GM10266 (cell line): ENCODE results near the gene OVCH1.
"Not testable (repeated sequence)": the region's sequence is repeated elsewhere in the genome, so short reads cannot be mapped to it uniquely, and the experiment has no call there.

ENCODE experiments used
- DNase-seq: peaks from one replicate; pipeline ENCODE4 v3.0.0; 2012; ENCODE audit errors: extremely low spot score
- TF ChIP-seq, protein P1 (sequence below): IDR thresholded peaks from 2 replicates; pipeline ENCODE4 v1.5.1; 2012; ENCODE audit warnings: mild to moderate bottlenecking, low read depth; ENCODE audit not compliant: control insufficient read depth, insufficient read depth; ENCODE audit errors: missing control alignments

Gene OVCH1

DNA sequence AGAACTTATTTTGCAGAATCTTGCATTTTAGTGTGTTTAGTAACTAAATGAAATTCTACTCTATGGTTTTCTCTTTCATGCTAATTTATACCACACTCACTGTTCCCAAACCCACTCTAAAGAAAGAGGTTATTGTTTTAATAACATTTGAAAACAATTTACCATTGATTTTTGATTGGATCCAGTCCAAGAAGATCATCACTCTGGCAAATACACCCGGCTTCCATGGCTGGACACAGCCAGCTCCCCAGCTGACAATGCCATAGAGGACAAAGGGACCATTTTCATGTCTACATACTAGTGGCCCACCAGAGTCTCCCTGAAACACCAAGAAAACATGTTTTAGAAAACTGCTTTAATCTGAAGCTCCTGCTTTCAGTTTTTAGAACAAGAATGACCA lies 42.4 kb downstream of the OVCH1 start:
- no peak for DNase-seq
- TF ChIP-seq, protein P1, sequence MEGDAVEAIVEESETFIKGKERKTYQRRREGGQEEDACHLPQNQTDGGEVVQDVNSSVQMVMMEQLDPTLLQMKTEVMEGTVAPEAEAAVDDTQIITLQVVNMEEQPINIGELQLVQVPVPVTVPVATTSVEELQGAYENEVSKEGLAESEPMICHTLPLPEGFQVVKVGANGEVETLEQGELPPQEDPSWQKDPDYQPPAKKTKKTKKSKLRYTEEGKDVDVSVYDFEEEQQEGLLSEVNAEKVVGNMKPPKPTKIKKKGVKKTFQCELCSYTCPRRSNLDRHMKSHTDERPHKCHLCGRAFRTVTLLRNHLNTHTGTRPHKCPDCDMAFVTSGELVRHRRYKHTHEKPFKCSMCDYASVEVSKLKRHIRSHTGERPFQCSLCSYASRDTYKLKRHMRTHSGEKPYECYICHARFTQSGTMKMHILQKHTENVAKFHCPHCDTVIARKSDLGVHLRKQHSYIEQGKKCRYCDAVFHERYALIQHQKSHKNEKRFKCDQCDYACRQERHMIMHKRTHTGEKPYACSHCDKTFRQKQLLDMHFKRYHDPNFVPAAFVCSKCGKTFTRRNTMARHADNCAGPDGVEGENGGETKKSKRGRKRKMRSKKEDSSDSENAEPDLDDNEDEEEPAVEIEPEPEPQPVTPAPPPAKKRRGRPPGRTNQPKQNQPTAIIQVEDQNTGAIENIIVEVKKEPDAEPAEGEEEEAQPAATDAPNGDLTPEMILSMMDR = no peak

DNA sequence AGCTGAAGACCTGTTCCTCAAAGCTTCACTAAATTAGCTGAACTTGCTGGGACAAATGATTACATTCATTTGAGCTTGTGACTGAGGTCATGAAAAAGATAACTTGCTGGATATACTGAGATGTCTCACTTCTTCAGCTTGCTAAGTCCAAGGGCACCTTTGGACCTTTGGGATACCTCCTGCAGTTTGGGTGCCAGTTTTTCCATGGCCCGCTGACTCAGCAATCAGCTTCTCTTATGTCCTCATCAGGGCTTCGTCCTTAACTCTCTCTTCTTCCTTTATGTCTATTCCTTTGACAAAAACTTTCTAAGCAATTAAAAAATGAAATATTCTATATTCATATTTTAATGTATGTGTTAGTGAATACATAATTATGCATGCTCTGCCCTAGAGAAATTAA lies 45.6 kb downstream of the OVCH1 start:
- TF ChIP-seq, protein P1 = no peak
- no peak for DNase-seq

- TF ChIP-seq, protein P1 = no peak
- DNase-seq = no peak
Measured at GRCh38 chr12:29448157-29448556, 49.3 kb downstream of the OVCH1 start.

DNA sequence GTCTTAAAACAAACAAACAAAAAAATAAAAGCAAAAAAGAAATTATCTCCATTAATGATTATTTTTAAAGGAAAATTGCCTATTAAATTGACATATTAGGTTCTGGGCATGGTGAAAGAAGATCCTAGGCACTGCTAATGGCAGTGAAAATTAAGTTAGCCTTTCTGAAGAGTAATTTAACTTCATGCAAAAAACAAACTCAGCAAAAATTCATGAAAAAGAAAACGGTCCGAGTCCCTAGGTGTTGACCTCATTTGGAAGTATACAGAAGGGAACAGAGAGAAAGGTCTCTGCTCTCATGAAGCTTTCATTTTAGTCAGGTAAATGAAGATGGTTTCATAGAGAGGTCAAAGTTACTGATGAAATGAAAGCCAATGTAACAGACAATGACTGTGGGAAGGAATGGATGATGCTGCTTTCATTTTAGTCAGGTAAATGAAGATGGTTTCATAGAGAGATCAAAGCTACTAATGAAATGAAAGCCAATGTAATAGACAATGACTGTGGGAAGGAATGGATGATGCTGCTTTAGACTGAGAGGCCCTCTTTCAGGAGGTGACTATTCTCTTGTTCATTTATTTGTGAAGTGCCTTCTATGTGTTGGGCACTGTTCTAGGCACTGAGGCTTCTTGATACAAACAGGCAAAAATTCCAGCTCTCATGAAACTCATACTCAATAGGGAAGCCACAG lies 50.1 kb downstream of the OVCH1 start:
- TF ChIP-seq, protein P1 = no peak
- no peak for DNase-seq

DNA sequence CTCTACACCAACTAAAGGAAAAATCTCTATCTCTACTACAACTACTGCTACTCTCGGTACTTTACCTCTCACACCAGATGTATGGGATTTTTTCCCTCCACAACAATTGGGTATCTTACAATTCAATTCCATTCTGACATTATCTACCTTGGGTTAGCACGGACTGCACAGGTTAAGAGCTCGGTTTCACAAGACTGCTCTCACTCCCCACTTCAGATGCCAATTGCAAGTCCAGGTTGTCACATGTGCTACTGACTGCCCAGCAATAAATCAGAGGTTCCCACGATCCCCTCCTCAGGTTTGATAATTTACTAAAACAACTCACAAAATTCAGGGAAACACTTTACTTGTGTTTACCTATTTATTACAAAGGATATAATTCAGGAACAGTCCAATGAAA lies 58.0 kb downstream of the OVCH1 start:
- TF ChIP-seq, protein P1 = no peak
- DNase-seq = no peak

DNA sequence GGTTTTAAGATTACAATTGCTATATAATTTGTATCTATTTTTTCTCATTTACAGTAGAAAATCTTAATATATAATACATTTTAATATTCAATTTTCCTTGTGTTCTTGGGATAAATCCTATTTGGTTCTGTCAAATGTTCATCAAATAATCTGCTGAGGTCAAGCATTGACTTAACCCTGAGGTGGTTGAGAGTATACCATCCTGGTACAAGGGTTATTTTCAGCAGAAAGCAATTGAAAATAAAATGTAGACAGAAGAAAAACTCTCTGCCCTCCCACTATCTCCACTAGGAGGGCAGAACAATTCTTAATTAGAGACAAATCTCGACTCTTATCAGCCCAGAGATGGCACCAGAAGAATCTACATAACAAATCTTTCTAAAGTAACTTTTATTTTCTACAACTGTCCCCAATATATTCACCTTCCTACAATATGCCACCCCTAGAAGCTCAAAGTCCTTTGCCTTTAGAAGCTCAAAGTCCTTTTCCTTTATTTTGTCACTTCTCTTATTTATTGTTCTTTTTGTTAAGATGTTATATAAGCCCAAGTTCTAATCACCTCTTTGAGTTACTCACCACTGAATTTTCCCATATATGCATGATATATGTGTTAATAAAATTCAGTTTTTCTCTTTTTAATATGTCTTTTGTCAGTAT lies 58.6 kb downstream of the OVCH1 start:
- TF ChIP-seq, protein P1 = no peak
- no peak for DNase-seq

DNA sequence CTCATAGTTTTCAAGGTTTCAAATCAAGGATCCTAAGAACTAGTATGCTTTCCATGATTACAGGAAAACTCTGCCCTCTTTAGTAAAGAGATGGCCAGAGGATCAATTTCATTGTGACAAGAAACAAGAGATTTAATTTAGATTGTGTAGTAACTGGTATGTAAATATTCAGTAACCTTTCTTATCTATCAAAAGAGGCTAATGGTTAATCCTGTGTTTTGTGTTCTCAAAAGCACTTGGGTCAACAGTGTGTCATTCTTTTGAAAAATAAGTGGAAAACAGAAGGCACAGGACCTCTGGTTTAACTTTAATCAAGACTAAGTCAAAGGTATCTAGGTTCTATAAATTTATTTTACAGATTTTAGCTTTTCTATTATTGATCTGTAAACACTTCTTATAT lies 59.9 kb downstream of the OVCH1 start:
- TF ChIP-seq, protein P1 = no peak
- no peak for DNase-seq

- not testable (repeated sequence) for DNase-seq
Measured at GRCh38 chr12:29436815-29437214, 60.7 kb downstream of the OVCH1 start.
